OCI-M2 (cell line): ENCODE data around the gene WIZ.
"Not testable (repeated sequence)": the region's sequence is repeated elsewhere in the genome, so short reads cannot be mapped to it uniquely, and the experiment has no call there.

Source experiments
- DNase-seq: peaks from one replicate; lab custom pipeline; 2025; ENCODE audit not compliant: unreplicated experiment; lab: John Stamatoyannopoulos, UW

The WIZ gene, protein sequence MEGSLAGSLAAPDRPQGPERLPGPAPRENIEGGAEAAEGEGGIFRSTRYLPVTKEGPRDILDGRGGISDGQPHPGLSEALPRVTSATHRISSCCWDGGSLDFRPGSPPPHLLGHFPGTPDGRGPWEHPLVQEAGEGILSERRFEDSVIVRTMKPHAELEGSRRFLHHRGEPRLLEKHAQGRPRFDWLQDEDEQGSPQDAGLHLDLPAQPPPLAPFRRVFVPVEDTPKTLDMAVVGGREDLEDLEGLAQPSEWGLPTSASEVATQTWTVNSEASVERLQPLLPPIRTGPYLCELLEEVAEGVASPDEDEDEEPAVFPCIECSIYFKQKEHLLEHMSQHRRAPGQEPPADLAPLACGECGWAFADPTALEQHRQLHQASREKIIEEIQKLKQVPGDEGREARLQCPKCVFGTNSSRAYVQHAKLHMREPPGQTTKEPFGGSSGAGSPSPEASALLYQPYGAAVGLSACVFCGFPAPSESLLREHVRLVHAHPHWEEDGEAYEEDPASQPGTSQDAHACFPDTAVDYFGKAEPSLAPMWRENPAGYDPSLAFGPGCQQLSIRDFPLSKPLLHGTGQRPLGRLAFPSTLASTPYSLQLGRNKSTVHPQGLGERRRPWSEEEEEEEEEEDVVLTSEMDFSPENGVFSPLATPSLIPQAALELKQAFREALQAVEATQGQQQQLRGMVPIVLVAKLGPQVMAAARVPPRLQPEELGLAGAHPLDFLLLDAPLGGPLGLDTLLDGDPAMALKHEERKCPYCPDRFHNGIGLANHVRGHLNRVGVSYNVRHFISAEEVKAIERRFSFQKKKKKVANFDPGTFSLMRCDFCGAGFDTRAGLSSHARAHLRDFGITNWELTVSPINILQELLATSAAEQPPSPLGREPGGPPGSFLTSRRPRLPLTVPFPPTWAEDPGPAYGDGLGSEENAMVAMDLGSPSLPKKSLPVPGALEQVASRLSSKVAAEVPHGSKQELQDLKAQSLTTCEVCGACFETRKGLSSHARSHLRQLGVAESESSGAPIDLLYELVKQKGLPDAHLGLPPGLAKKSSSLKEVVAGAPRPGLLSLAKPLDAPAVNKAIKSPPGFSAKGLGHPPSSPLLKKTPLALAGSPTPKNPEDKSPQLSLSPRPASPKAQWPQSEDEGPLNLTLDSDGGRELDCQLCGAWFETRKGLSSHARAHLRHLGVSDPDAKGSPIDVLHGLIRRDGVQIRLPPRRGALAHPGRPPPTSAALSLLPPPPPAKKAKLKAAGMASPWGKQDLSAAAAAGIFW (N-terminal part only)

DNA sequence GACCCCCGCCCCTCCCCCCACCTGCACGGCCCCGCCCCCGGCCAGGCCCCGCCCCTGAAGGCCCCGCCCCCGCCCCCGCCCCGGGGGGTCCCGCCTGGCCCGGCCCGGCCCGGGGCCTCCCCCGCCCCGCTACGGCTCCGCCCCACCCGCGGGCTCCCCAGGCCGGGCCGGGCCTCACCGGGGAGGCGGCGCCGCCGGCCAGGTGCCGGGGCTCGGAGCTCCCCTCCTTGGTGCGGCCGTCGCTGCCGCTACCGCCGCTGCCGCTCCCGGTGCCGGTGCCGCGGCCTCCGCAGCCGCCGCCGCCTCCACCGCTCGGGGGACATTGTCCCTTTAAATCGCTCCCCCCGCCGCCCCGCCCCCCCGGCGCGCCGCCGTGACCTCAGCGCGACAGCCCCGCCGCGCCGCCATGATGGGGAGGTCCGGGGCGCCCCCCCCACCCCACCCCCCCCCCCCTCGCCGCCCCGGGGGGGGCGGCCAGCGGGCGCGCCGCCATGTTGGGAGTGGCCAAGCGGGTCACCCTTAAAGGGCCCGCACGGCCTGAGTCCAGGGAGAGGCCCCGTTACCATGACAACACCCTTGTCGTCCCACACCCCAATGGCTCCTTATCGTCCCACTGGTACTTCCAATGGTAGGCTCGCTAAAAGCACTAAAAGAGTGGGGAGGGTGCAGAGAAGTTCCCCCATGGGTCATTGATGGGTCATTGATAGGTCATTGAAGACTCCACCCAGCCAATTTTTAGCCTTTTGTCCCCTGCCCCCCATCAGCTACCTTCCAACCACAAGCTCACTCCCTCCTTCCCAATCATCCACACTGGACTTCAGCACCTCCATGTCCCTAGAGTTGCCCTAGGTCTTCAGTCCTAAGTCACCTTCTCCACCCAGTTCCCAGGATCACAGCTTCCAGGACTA, at the start of gene WIZ:
TSS of gene WIZ (minus strand) at position 337 of the 908 bp plus-strand sequence. CDS start 1,649 bp downstream, outside the sequence.
- peak; percentile 27 for DNase-seq

DNA sequence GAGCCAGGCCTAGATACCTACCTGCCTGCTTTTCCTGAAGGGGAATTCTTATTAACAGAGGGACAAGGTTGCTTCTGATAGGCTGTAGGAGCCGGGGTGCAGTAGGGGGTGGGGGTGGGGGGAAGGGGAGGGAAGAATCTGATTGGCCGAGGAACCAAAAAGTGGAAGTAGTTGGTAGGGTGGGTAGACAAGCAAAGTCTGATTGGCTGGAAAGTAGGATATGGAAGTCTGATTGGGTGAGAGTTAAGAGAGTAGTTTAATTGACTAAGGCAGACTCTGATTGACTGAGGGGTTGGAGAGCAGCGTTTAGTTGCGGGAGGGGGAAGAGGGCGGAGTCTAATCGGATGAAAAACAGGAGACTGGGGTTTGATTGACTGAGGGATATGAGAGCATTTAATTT, 49.2 kb upstream of the WIZ start:
- DNase-seq = no peak

DNA sequence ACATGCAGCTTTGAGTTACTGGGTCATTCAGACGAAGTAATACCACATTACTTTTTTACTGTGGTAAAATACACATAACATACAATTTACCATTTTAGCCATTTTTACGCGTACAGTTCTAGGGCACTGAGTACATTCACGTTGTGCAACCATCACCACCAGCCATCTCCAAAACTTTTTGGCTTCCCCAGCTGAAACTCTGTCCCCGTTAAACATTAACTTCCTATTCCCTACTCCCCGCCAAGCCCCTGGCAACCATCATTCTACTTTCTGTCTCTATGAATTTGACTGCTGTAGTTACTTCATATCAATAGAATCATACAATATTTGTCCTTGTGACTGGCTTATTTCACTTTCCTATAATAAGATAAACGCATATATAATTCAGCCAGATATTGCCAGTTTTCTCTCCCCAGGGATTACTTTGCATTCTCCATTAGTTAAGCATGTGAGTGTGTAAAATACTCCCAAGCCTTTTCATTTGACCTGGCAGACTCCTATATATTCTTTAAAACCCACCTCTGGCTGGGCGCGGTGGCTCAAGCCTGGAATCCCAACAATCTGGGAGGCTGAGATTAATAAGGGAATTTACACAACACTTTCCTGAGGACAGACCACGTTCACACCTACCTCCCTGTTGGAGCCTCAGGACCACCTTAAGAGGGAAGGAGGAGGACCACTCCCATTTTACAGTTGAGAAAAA, 48.6 kb upstream of the WIZ start:
- no peak for DNase-seq

DNA sequence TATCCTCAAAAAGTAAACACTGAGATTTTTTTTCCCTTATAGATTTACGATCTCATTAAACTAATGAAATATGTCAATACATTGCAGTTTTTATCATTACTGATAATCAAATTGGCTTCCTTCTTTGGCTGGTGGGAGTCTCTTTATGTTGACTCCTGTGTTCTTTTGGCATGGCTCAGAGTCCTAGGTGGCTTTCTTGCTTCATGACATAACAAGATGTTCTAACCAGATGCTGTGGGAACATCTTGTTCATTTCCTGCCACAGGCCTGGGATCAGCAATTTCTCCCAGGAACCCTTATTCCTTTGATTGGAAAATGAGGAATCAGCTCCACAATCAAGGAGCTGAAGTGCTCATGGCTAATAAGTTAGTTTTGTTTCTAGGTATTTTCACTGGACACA, 45.4 kb upstream of the WIZ start:
- DNase-seq = no peak

DNA sequence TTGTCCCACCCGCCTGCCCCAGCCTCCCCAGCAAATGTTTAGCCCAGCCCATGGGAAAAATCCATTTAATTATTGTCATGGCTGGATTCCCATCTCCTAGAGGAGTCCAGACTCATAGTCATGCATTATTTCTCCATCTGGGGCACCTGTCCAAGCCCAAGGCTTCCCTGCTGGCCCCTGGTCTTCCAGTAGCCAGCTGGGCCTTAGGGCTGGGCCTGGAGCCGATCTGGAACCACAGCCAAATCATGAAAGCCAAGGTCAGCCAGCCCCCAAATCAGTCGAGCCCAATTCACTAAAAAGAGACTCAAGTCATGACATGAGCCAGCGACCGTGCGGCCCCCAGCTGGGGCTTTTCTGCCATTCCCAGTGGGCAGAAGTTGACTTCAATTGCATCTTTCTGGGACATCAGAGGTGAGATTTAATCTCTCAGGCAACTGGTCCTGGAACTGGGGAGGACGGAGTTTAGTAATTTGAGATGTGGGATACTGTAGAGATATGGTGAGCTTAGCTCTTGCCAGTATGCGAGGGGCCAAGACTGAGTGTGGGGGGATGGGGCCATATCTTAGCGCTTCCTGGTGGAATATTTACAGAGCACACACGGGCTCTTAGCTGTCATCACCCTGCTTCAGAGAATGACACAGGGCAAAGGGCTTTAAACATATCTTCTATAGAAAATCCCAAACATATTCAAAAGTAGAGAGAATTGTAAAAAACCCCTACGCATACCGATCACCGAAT, 38.9 kb upstream of the WIZ start:
- no peak for DNase-seq

DNA sequence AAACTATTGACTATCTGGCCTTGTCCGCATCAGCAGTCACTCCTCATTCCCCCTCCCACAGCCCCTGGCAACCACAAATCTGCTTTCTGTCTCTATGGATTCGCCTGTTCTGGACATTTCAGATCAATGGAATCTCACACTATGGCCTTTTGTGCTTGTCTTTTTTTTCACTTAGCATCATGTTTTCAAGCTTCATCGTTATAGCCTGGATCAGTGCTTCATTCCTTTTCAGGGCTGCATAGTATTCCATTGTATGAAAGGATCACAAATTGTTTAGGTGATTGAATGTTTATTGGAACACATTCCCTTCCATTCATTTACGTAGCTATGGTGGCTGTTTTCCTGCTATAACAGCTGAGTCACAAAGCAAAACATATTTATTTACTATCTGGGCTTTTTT, 37.3 kb upstream of the WIZ start:
- no peak for DNase-seq

DNA sequence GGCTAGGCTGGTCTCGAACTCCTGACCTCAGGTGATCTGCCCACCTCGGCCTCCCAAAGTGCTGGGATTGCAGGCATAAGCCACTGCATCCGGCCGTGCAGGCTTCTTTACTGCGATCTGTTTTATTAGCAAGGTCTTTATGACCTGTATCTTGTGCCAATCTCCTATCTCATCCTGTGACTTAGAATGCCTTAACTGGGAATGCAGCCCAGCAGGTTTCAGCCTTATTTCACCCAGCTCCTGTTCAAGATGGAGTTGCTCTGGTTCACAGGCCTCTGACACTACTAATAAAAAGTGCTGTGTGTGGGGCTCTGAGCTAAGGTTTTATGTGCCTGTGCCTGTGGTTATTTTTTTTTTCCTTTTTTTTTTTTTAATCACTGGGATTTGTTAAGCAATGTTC, 36.0 kb upstream of the WIZ start:
- not testable (repeated sequence) for DNase-seq

DNA sequence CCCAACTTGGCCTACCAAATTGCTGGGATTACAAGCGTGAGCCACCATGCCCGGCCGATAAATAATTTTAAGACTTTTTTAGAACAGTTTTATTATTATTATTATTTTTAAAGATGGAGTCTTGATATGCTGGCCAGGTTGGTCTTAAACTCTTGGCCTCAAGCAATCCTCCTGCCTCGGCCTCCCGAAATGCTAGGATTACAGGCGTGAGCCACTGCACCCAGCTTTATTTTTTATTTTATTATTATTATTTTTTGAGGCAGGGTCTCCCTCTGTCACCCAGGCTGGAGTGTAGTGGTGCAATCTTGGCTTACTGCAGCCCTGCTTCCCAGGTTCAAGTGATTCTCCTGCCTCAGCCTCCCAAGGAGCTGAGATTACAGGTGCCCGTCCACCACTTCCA, 31.2 kb upstream of the WIZ start:
- not testable (repeated sequence) for DNase-seq

DNA sequence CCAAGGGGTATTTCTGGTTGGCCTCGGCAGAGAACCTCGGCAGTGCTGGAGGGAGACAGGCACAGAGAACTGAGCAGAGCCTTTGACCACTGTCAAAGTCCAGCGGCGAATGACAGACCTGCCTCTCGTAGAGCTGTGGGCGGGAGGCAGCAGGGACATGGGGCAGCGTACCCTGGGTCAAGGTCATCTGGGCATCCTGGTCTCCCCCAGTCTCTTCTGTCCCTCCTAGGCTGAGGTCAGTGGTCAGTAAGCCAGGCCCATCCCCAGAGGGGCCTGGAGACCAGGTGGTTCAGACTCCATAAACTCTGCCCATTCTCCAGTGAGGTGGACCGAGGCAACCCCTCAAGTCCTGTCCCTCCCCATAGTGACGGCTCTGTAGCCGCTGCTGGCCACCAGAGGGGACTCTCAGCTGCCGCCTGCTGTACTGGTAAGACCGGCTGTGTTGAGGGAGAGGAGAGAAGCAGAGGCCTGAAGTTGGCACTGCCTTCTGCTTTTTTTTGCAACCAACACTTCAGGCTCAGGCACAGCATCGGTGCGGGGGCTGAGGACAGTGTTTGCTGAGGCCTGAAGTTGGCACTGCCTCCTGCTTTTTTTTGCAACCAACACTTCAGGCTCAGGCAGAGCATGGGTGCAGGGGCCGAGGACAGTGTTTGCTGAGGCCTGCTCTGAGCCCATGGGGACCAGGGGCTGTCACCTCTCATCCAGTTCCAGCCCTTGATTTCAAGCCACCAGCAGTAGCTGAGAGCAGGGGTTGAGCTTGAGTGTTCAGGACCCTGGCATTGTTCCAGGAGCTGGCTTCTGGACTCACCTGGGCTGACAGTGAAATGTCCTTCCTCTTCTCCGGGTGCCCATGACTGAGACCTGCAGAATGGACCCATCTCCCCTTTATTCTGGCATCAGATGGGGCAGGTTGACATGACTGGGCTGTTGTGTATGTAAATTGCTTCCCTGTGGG, 29.9 kb upstream of the WIZ start, which contains the start of gene PGLYRP2:
TSS of gene PGLYRP2 (minus strand) at position 111 of the 955 bp plus-strand sequence. CDS start 130 bp downstream, outside the sequence.
- DNase-seq = no peak

DNA sequence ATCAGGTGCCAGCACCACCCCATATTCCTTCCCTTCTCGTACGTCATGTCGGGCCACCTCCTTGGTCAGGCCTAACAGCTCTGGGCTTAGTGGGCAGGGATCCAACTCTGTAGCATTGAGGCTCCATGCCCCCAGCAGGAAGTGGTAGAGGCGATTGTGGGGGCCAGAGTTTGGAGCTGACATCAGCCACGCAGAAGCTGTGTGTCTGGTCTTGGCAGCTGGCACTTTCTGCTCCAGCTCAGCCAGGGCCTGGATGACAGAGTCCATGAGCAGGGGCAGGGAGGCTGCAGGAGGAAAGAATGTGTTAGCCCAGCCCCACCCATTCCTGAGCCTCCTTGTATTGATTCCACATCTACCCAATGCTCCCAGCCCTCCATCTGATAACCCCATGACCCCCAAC, 26.6 kb upstream of the WIZ start:
- DNase-seq = no peak

DNA sequence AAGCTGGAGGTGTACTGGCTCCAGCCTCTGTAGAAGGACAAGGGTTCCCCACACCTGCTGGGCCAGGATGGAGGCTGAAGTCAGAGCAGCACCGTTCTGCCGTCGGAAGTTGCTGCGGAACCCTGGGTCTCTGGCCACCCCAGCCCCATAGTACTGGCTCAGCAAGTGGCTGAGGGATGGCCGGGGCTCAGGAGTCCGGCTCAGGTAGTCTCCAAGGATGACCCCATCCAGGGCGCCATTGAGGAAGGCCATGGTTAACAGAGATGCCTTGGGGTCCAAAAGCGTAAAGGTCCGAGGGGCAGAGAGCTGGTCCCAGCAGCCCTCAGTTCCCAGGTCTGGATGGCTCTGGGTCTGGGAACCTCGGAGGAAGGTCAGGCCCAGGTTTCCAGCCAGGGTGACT, 25.9 kb upstream of the WIZ start:
- DNase-seq = no peak

DNA sequence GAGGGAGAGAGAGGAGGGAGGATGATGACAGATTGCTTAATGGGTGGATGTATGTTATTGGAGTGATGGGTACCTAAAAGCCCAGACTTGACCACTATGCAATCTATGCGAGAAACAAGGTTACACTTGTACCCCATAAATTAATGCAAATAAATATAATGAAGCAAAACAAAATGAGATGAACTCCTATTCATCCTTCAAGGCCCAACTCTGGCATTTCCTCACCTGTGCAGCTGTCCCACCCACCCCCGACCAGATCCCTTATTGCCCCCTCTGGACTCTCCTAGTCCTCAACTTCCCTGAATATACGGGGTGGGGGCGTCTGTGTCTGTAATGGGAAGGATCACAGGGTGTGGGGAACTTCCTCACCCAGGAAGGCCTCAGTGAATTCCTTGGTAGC, 25.4 kb upstream of the WIZ start:
- DNase-seq = no peak

DNA sequence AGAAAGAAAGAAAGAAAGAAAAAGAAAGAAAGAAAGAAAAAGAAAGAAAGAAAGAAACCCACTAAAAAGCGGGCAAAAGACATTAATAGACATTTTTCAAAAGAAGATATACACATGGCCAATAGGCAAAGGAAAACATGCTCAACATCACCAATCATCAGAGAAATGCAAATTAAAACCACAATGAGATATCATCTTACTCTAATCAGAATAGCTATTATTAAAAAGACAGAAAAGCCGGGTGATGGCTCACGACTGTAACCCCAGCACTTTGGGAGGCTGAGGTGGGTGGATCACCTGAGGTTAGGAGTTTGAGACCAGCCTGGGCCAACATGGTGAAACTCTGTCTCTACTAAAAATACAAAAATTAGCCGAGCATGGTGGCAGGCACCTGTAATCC, 24.1 kb upstream of the WIZ start:
- not testable (repeated sequence) for DNase-seq

DNA sequence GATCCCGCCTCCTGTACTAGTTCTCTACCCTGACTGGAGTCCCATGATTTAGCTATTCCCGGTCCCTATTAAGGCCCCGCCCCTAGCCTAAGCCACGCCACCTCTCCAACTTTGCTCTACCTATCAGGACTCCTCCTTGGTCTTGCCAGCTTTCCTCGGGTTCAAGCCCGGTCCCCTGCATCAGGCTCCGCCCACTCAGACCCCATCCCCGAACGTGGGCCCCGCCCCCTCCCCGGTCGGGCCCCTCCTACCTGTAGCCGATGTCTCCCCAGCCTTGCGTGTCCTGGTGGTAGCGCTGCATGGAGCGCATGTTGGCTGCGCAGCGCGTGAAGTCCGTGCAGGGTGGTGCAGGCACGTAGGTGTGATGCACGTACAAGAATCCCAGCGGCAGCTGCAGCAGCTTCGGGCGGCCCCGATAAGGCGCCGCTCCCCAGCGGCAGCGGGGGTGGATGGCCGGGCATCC, 21.9 kb upstream of the WIZ start:
- DNase-seq = no peak

DNA sequence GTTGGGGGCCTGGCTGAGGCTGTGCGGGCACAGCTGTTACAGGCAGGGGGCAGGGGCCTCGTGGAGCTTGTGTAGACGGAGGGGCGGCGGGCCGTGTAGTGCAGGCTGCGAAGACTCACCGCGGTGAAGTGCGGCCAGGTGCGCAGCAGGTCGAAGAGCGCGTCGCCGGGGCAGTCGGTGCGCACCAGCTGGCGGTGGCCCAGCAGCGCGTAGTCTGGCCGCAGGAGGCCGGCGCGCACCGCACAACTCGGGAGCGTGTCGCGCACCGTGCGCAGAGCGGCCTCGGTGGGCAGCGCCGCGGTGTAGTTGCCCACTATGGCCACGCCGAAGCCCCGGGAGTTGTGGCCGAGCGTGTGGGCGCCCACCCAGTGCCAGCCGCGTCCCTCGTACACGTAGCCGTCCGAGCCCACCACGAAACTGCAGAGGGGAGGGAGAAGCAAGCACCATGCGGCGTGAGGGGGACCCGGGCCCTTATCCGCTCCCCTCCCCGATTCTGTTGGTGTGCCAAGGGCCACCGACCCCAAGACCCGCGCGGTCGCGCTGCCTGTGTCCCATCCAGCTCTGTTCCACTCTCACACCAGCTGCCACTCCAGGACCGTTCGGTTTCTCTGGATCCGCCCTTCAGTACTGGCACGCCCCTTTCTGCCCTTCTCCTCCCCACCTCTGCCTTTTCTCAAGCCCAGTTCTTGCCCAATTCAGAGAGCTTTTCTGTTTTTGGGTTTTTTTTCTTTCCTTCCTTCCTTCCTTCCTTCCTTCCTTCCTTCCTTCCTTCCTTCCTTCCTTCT, 19.9 kb upstream of the WIZ start:
- no peak for DNase-seq

DNA sequence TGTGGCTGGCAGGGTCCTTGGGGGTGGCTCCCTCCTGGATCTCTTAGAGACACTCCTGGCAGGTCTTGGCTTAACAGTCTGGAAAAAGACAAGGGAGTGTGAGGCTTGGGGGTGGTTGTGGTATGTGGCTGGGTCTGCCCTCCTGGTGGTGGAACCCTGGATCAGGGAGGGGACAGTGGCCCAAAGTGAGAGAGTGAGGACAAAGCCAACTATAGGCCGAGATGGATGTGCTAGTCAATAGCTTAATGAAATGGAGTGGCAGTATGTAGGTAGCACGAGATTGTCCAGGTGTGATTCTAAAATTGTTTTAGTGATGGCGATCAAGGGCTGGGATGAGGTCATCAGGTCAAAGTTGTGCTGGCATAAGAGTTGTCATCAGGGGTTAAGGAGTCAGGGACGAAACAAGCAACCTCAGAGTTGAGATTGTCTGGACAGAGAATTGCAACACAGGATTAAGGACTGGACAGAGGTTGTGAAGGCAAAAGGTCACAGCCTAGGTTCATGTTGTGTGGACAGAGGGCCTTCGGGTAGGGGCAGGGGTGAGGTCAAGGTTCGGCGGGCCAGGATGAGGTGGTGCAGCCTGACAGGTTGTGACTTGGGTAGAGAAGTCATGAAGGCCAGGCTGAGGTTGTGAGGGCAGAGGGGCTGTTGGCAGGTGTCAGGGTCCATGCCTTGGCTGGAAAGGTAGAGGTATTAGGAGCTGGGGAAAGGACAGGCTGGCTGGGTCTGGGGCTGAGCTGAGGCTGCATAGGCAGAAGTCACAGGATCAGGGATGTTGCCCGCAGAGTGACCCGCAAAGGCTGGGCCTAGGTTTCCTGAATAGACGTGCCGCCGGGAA, 19.1 kb upstream of the WIZ start:
- DNase-seq = no peak
